Adrenal gland (tissue), 12 donors: Measurements from ENCODE around the gene SEMA3G. TPM values are rescaled to one million over a fixed set of nuclear protein-coding genes. Genes with fewer than 3 reads are reported as not detected.

ENCODE experiments used
- DNase-seq, 7 donors: peaks; one replicate each; pipeline ENCODE4 v3.0.0-alpha.2; 2019 to 2020
- H3K27ac ChIP-seq, 5 donors: fragments of 200-600 bp; sonication (generic) in 4 of 5; 1 replicate in 3 of 5; 2 replicates in 2 of 5; pipeline versions ENCODE4 v1.5.1 to v1.8.0; 2016 to 2020; ENCODE audit warnings: mild to moderate bottlenecking in 1 of 5
- H3K27me3 ChIP-seq: fragments of 200-600 bp; 2 replicates; pipeline ENCODE4 v1.8.0; 2021
- H3K36me3 ChIP-seq, 2 donors: fragments of 200-600 bp; replicated peaks in 1 of 2; 1 replicate in 1 of 2; 2 replicates in 1 of 2; pipeline versions ENCODE4 v1.5.1 to v1.8.0; 2018 to 2022
- H3K4me1 ChIP-seq, 2 donors: fragments of 200-600 bp; replicated peaks in 1 of 2; 1 replicate in 1 of 2; 2 replicates in 1 of 2; pipeline versions ENCODE4 v1.5.1 to v1.8.0; 2018 to 2021
- H3K4me3 ChIP-seq, 4 donors: fragments of 200-600 bp; sonication (generic) in 3 of 4; one replicate each; pipeline ENCODE4 v1.5.1; 2016 to 2018
- H3K9me3 ChIP-seq, 3 donors: fragments of 200-600 bp; sonication (generic) in 1 of 3; replicated peaks in 1 of 3; 1 replicate in 2 of 3; 2 replicates in 1 of 3; pipeline versions ENCODE4 v1.5.1 to v1.8.0; 2016 to 2021
- CTCF ChIP-seq, 6 experiments: fragments of 450-650 bp in 4 of 6; fragments of 200-600 bp in 2 of 6; sonication (generic) in 1 of 6; IDR thresholded peaks; 1 replicate in 5 of 6; 2 replicates in 1 of 6; pipeline versions ENCODE4 v1.5.1 to v1.8.0; 2016 to 2021; ENCODE audit warnings: antibody characterized with exemption in 6 of 6, mild to moderate bottlenecking in 2 of 6, moderate library complexity in 1 of 6
- POLR2A ChIP-seq, 2 donors: fragments of 450-650 bp; IDR thresholded peaks; one replicate each; pipeline ENCODE4 v1.6.1; 2017; ENCODE audit warnings: antibody characterized with exemption in 2 of 2, mild to moderate bottlenecking in 2 of 2, moderate library complexity in 1 of 2
- WGBS, 4 donors: extraction: QIAGEN DNeasy Blood & Tissue Kit in 2 of 4; methylation state at CpG; one replicate each; pipeline versions ENCODE4 v1.1.5 to v1.1.7; 2013 to 2017; 5-methylcytosine and 5-hydroxymethylcytosine counted together
- intact Hi-C, 2 donors: fragments of 100-400 bp; cut with DNase I; formaldehyde crosslinking; loops; one replicate each; pipeline versions ENCODE4 v1.14.1 to v1.15.0; 2022 to 2023
- polyA plus RNA-seq, 3 donors: library from polyadenylated mRNA; stranded (reverse); fragments of 200-250 nt in 2 of 3; fragments of 350-450 nt in 1 of 3; fragmentation: Illumina TruSeq in 1 of 3; extraction: RNeasy Lipid Tissue Mini Kit (QIAGEN cat#74804) in 1 of 3; gene quantifications; one replicate each; pipeline ENCODE4 v1.2.3, GENCODE V29; 2013 to 2014
- total RNA-seq, 9 donors: library from RNA; depleted of rRNA in 4 of 9; stranded (reverse); fragments of >200 nt in 4 of 9; fragments of 120-200 nt in 1 of 9; fragmentation: NEBNext Ultra II Directional in 1 of 9; extraction: Animal tissue kit (Norgen Biotek cat#: 25700) in 1 of 9; gene quantifications; one replicate each; pipeline versions ENCODE4 v1.1.0 to v1.2.4, GENCODE V29; 2013 to 2023
- donor health status: healthy with polysubstance abuse.
- donor health status: Bipolar disorder and iron deficiency.
- donor health status: DM: yes; HTN: yes; CAD: no.
- donor health status: DM: no; HTN: no; CAD: no.
- donor health status: DM: no; HTN: no; CAD: no.
- donor health status: DM: yes; HTN: yes; CAD: no.

SEMA3G gene
- total and polyA plus RNA-seq, 12 donors, result 0.81 to 6.8 (median 2.9) TPM

- H3K36me3 ChIP-seq, result peaks cover 0 to 75% of the 10 kb centered on the region in 2 donors
- peak overlapping the region in 3 of 5 donors; percentile 78 to 94 (median 86) for H3K27ac ChIP-seq
- intact Hi-C loops, result no loop called here
- peaks cover 31 to 66% of the 10 kb centered on the region in 2 donors for H3K4me1 ChIP-seq
- no peak overlapping the region for H3K4me3 ChIP-seq
- DNase-seq, result peak in 1 of 7 donors; percentile 72
- TF ChIP-seq CTCF (IDR thresholded peaks at IDR 0.05) (peak in 5 of 6 experiments; percentile 6 to 48 (median 32)), POLR2A (IDR thresholded peaks at IDR 0.05) (no peak)
- 84 to 96% (median 88%) methylated on average over 14 to 23 of the region's 23 CpGs for WGBS, 4 donors
- H3K27me3 ChIP-seq, result no peaks in the 10 kb centered on the region
- H3K9me3 ChIP-seq, result no peaks in the 10 kb centered on the region
Observed at GRCh38 chr3:52481819-52482521, 37.1 kb upstream of the SEMA3G start.

GRCh38 chr3:52480768-52481715 lies 36.1 kb upstream of the SEMA3G start:
- Histone ChIP-seq H3K4me1 (peaks cover 31 to 66% of the 10 kb centered on the region in 2 donors), H3K9me3 (no peaks in the 10 kb centered on the region), H3K27ac (peak overlapping the region in 4 of 5 donors; percentile 6 to 94 (median 58)), H3K27me3 (no peaks in the 10 kb centered on the region), H3K4me3 (no peak overlapping the region), H3K36me3 (peaks cover 0 to 75% of the 10 kb centered on the region in 2 donors)
- TF ChIP-seq CTCF (IDR thresholded peaks at IDR 0.05) (no peak), POLR2A (IDR thresholded peaks at IDR 0.05) (no peak)
- peak in 5 of 7 donors; percentile 46 to 87 (median 68) for DNase-seq
- 72 to 77% (median 74%) methylated on average over 24 to 27 of the region's 27 CpGs for WGBS, 4 donors
- intact Hi-C loops, result no loop called here

GRCh38 chr3:52479877-52480575 lies 35.1 kb upstream of the SEMA3G start:
- peaks cover 0 to 81% of the 10 kb centered on the region in 2 donors for H3K36me3 ChIP-seq
- no peak overlapping the region for H3K4me3 ChIP-seq
- TF ChIP-seq POLR2A (IDR thresholded peaks at IDR 0.05) (no peak), CTCF (IDR thresholded peaks at IDR 0.05) (no peak)
- H3K27me3 ChIP-seq, result no peaks in the 10 kb centered on the region
- no peak for DNase-seq
- no peaks in the 10 kb centered on the region for H3K9me3 ChIP-seq
- WGBS, 4 donors, result 62 to 79% (median 67%) methylated on average over 13 to 16 of the region's 16 CpGs
- intact Hi-C loops, result loop anchor here in 1 of 2 donors (10.0 kb wide), 1 partner anchor 215 kb away; no protein-coding TSS in a partner anchor
- H3K4me1 ChIP-seq, result peaks cover 21 to 56% of the 10 kb centered on the region in 2 donors
- peak overlapping the region in 4 of 5 donors; percentile 6 to 94 (median 58) for H3K27ac ChIP-seq
